Measurements from ENCODE around the gene GUCY2C. TPM values are rescaled to one million over a fixed set of nuclear protein-coding genes. Genes with fewer than 3 reads are reported as not detected.
"Not testable (repeated sequence)": the region's sequence is repeated elsewhere in the genome, so short reads cannot be mapped to it uniquely, and the experiment has no call there.

The GUCY2C gene
- total RNA-seq, 1 experiment from 2014 or later: not detected

- not testable (repeated sequence) for DNase-seq (ENCODE audit: low read depth)
Measured at GRCh38 chr12:14682231-14682630, 14.2 kb downstream of the GUCY2C start.

GRCh38 chr12:14681625-14682024 lies 14.8 kb downstream of the GUCY2C start:
- no peak for DNase-seq (ENCODE audit: low read depth)

- no peak for DNase-seq (ENCODE audit: low read depth)
Measured at GRCh38 chr12:14681190-14681589, 15.2 kb downstream of the GUCY2C start.

- DNase-seq (ENCODE audit: low read depth): no peak
Measured at GRCh38 chr12:14678547-14679150, 17.8 kb downstream of the GUCY2C start.

- DNase-seq (ENCODE audit: low read depth): no peak
Measured at GRCh38 chr12:14668591-14668990, 27.8 kb downstream of the GUCY2C start.

- DNase-seq (ENCODE audit: low read depth): no peak
Measured at GRCh38 chr12:14665354-14666348, 30.7 kb downstream of the GUCY2C start.

- DNase-seq (ENCODE audit: low read depth): peak; percentile 58
Measured at GRCh38 chr12:14664434-14665023, 31.9 kb downstream of the GUCY2C start.

- no peak for DNase-seq (ENCODE audit: low read depth)
Measured at GRCh38 chr12:14663002-14663401, 33.4 kb downstream of the GUCY2C start.

GRCh38 chr12:14656846-14657245 lies 39.6 kb downstream of the GUCY2C start:
- DNase-seq (ENCODE audit: low read depth): no peak

GRCh38 chr12:14655284-14655683 lies 41.1 kb downstream of the GUCY2C start:
- DNase-seq (ENCODE audit: low read depth): no peak

GRCh38 chr12:14654842-14655241 lies 41.6 kb downstream of the GUCY2C start:
- DNase-seq (ENCODE audit: low read depth): peak; percentile 23

- DNase-seq (ENCODE audit: low read depth): peak; percentile 48
Measured at GRCh38 chr12:14654416-14654815, 42.0 kb downstream of the GUCY2C start.

GRCh38 chr12:14652483-14652882 lies 43.9 kb downstream of the GUCY2C start:
- no peak for DNase-seq (ENCODE audit: low read depth)

GRCh38 chr12:14651371-14651770 lies 45.0 kb downstream of the GUCY2C start:
- no peak for DNase-seq (ENCODE audit: low read depth)

GRCh38 chr12:14650789-14651188 lies 45.6 kb downstream of the GUCY2C start:
- no peak for DNase-seq (ENCODE audit: low read depth)

GRCh38 chr12:14647028-14647750 lies 49.2 kb downstream of the GUCY2C start:
- no peak for DNase-seq (ENCODE audit: low read depth)

- peak; percentile 88 for DNase-seq (ENCODE audit: low read depth)
Measured at GRCh38 chr12:14643251-14643650, 53.1 kb downstream of the GUCY2C start.

GRCh38 chr12:14638066-14638465 lies 58.3 kb downstream of the GUCY2C start:
- peak; percentile 30 for DNase-seq (ENCODE audit: low read depth)

- peak; percentile 28 for DNase-seq (ENCODE audit: low read depth)
Measured at GRCh38 chr12:14635776-14636175, 60.6 kb downstream of the GUCY2C start.

- DNase-seq (ENCODE audit: low read depth): no peak
Measured at GRCh38 chr12:14630793-14631192, 65.6 kb downstream of the GUCY2C start.

GRCh38 chr12:14629832-14630710 lies 66.3 kb downstream of the GUCY2C start:
- DNase-seq (ENCODE audit: low read depth): peak; percentile 71

Data from LHCN-M2 (cell line).